UCSD-AML1 (cell line): ENCODE measurements around the gene PC.
"Not testable (repeated sequence)": the region's sequence is repeated elsewhere in the genome, so short reads cannot be mapped to it uniquely, and the experiment has no call there.

ENCODE experiments used
- DNase-seq: peaks from one replicate; lab custom pipeline; 2025; ENCODE audit not compliant: unreplicated experiment; lab: John Stamatoyannopoulos, UW

The PC gene

GRCh38 chr11:66845143-66845875 is 112.9 kb downstream of the PC start:
- no peak for DNase-seq

GRCh38 chr11:66844496-66845142 is 113.6 kb downstream of the PC start:
- DNase-seq: no peak

- no peak for DNase-seq
Measured at GRCh38 chr11:66843776-66844495, 114.2 kb downstream of the PC start.

GRCh38 chr11:66842896-66843775 is 115.0 kb downstream of the PC start, which contains the start of gene RCE1:
RCE1 (plus strand) TSS chr11:66843441; CDS start chr11:66843456, 15 bp downstream.
- DNase-seq: peak; percentile 93

GRCh38 chr11:66842501-66842895 is 115.7 kb downstream of the PC start:
- DNase-seq: no peak

GRCh38 chr11:66841861-66842260 is 116.3 kb downstream of the PC start:
- DNase-seq: no peak

GRCh38 chr11:66840317-66841091 is 117.7 kb downstream of the PC start:
- DNase-seq: no peak

- DNase-seq: no peak
Measured at GRCh38 chr11:66835768-66836405, 122.3 kb downstream of the PC start.

- no peak for DNase-seq
Measured at GRCh38 chr11:66834943-66835342, 123.2 kb downstream of the PC start.

GRCh38 chr11:66834539-66834845 is 123.7 kb downstream of the PC start:
- no peak for DNase-seq

- not testable (repeated sequence) for DNase-seq
Measured at GRCh38 chr11:66824573-66824972, 133.6 kb downstream of the PC start.

- DNase-seq: no peak
Measured at GRCh38 chr11:66823700-66824099, 134.5 kb downstream of the PC start.

GRCh38 chr11:66820901-66821300 is 137.3 kb downstream of the PC start:
- DNase-seq: no peak

- no peak for DNase-seq
Measured at GRCh38 chr11:66820381-66820780, 137.8 kb downstream of the PC start.

GRCh38 chr11:66818231-66818955 is 139.8 kb downstream of the PC start:
- no peak for DNase-seq

GRCh38 chr11:66815646-66816045 is 142.5 kb downstream of the PC start:
- DNase-seq: no peak

GRCh38 chr11:66814678-66815077 is 143.5 kb downstream of the PC start:
- DNase-seq: no peak

- no peak for DNase-seq
Measured at GRCh38 chr11:66810576-66811185, 147.5 kb downstream of the PC start.

GRCh38 chr11:66809592-66809991 is 148.6 kb downstream of the PC start:
- no peak for DNase-seq
